Activated naive CD8-positive, alpha-beta T cell treated with anti-CD3 and anti-CD28 coated beads, Interleukin-2, amount 50 U/mL, for 24 hours (primary cell): Measurements from ENCODE around the gene AQP7.
A peak's percentile ranks its signal among the peaks of the same experiment; 100 is the strongest.

Source experiments
- ATAC-seq: fragments of 150-1000 bp; cut with Tn5 transposase; one replicate; pipeline ENCODE4 v1.10.0; 2021
- DNase-seq: peaks from one replicate; pipeline ENCODE4 v3.0.0; 2021
- H3K27ac Mint-ChIP-seq: one replicate; pipeline ENCODE4 v1.8.0; 2021; ENCODE audit warnings: mild to moderate bottlenecking, mixed read lengths
- H3K27me3 Mint-ChIP-seq: one replicate; pipeline ENCODE4 v1.8.0; 2021; ENCODE audit warnings: mixed read lengths
- H3K36me3 Mint-ChIP-seq: one replicate; pipeline ENCODE4 v1.8.0; 2021; ENCODE audit warnings: low read depth, mixed read lengths
- H3K4me1 Mint-ChIP-seq: one replicate; pipeline ENCODE4 v1.8.0; 2021; ENCODE audit warnings: mixed read lengths
- H3K4me3 Mint-ChIP-seq: one replicate; pipeline ENCODE4 v1.8.0; 2021; ENCODE audit warnings: mild to moderate bottlenecking, moderate library complexity, mixed read lengths
- H3K9me3 Mint-ChIP-seq: one replicate; pipeline ENCODE4 v1.8.0; 2021; ENCODE audit warnings: mixed read lengths

Gene AQP7

DNA sequence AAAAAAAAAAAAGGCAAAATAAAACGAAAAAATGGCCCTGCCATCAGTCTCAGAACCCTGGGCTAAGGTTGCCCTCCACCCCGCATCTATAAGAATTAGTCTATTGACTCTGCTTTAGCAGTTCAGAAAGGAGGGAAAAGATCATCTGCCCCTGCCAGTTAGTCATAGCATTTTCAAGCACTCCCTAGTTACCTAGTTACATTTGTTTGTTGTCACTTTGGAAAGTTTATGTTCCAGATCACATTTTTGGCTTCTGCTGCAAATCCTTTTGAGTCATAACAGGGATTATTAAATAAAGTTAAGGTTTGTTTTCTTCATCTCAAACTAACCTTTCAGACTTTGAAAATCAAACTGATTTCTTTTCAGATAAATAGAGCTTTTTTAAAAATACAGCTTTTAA, 52.1 kb downstream of the AQP7 start:
- H3K27ac Mint-ChIP-seq, result no peak overlapping the region
- no peaks in the 10 kb centered on the region for H3K27me3 Mint-ChIP-seq
- DNase-seq, result no peak
- no peak overlapping the region for H3K4me3 Mint-ChIP-seq
- H3K4me1 Mint-ChIP-seq, result peaks cover 3% of the 10 kb centered on the region
- ATAC-seq, result no peak
- H3K9me3 Mint-ChIP-seq, result no peaks in the 10 kb centered on the region
- H3K36me3 Mint-ChIP-seq, result peaks cover 56% of the 10 kb centered on the region

DNA sequence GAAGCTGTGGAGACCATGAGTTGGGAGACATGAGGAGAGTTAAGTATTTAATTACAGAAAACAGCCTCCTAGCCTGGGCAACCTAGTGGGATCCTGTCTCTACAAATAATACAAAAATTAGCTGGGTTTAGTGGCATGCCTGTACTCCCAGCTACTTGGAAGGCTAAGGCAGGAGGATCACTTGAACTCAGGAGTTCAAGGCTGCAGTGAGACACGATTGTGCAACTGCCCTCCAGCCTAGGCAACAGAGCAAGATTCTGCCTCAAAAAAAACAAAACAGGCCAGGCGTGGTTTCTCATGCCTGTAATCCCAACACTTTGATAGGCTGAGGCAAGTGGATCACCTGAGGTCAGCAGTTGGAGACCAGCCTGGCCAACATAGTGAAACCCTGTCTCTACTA, 52.6 kb downstream of the AQP7 start:
- no peak overlapping the region for H3K27ac Mint-ChIP-seq
- H3K27me3 Mint-ChIP-seq, result no peaks in the 10 kb centered on the region
- ATAC-seq (no peak), DNase-seq (no peak)
- peaks cover 3% of the 10 kb centered on the region for H3K4me1 Mint-ChIP-seq
- H3K4me3 Mint-ChIP-seq, result no peak overlapping the region
- no peaks in the 10 kb centered on the region for H3K9me3 Mint-ChIP-seq
- H3K36me3 Mint-ChIP-seq, result peaks cover 51% of the 10 kb centered on the region

DNA sequence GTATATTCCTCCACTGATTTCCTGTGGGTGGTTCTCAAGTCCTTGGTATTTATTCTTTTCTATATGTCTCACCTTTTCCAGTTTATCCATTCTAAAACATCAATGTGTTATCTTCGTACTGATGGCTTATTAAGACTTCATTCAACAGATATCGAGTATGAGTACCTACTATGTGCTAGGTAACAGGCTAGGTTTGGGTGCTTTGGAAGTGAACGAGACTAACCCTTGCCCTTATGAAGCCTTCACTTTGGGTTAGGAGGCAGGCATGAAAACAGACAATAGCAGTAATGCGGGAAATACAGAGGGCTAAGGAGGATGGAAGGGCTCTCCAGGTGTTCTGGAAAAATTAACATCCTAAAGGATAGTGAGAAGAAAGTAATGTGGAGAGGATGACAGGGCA, 53.4 kb downstream of the AQP7 start:
- H3K4me3 Mint-ChIP-seq, result no peak overlapping the region
- DNase-seq (no peak), ATAC-seq (no peak)
- H3K27ac Mint-ChIP-seq, result peak overlapping the region; percentile 27
- no peaks in the 10 kb centered on the region for H3K27me3 Mint-ChIP-seq
- H3K9me3 Mint-ChIP-seq, result no peaks in the 10 kb centered on the region
- H3K4me1 Mint-ChIP-seq, result peaks cover 3% of the 10 kb centered on the region
- peaks cover 49% of the 10 kb centered on the region for H3K36me3 Mint-ChIP-seq

DNA sequence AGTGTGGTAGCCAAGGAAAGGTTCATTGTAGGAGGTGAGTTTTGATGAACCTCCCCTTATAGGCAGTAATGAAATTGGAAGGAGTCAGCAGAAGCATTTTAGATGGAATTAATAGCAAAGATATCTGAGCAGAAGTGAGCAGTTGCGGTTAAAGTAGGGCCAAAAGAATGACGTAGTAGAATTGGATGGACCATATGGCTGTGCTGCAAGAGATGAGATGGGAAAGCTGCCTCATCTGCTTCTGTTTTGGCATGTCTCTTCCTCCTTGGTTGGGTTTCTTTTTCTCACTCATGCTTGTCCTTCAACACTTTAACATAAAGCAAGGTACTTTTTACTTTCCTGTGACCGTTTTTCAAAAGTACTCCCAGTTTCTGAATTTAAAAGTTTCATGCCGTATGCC, 55.8 kb downstream of the AQP7 start:
- H3K9me3 Mint-ChIP-seq, result no peaks in the 10 kb centered on the region
- peaks cover 62% of the 10 kb centered on the region for H3K36me3 Mint-ChIP-seq
- ATAC-seq (no peak), DNase-seq (no peak)
- no peak overlapping the region for H3K27ac Mint-ChIP-seq
- no peak overlapping the region for H3K4me3 Mint-ChIP-seq
- H3K27me3 Mint-ChIP-seq, result no peaks in the 10 kb centered on the region
- H3K4me1 Mint-ChIP-seq, result peaks cover 9% of the 10 kb centered on the region

DNA sequence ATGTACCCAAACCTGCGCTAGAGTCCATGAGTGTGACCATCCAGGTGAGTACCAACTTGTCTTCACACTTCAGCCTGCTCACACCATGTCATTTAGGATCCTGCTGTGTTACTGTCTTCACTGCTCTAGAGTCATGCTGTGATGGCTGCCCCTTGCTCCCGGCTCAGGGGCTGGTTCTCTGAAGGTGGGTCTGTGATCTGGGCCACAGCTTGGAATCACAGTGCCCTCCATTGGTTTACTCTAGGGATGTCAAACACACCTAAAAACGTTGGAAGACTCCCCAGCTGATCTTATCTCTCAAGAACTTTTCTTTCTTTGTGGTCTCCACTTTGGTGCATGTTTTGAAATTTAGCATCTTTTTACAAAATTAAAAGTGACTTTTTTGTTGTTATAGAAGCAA, 58.2 kb downstream of the AQP7 start:
- Mint-ChIP-seq H3K36me3 (peaks cover 75% of the 10 kb centered on the region), H3K27ac (no peak overlapping the region)

GRCh38 chr9:33341182-33341581, 61.2 kb downstream of the AQP7 start:
- Mint-ChIP-seq H3K27ac (no peak overlapping the region), H3K4me3 (no peak overlapping the region), H3K36me3 (peaks cover 68% of the 10 kb centered on the region), H3K4me1 (peaks cover 6% of the 10 kb centered on the region), H3K27me3 (no peaks in the 10 kb centered on the region), H3K9me3 (peaks cover 24% of the 10 kb centered on the region)
- ATAC-seq, result no peak
- DNase-seq, result no peak

More for the DNA sequence above, 58.2 kb downstream of the AQP7 start:
- DNase-seq, result no peak
- peaks cover 6% of the 10 kb centered on the region for H3K4me1 Mint-ChIP-seq
- peaks cover 18% of the 10 kb centered on the region for H3K9me3 Mint-ChIP-seq
- H3K4me3 Mint-ChIP-seq, result no peak overlapping the region
- no peak for ATAC-seq
- no peaks in the 10 kb centered on the region for H3K27me3 Mint-ChIP-seq

GRCh38 chr9:33340186-33340585, 62.2 kb downstream of the AQP7 start:
- DNase-seq (no peak), ATAC-seq (no peak)
- Mint-ChIP-seq H3K4me3 (no peak overlapping the region), H3K4me1 (peaks cover 6% of the 10 kb centered on the region), H3K9me3 (peaks cover 24% of the 10 kb centered on the region), H3K27me3 (no peaks in the 10 kb centered on the region), H3K36me3 (peaks cover 67% of the 10 kb centered on the region), H3K27ac (no peak overlapping the region)
